Natural killer cell (primary cell): Measurements from ENCODE around the gene PTCH2. TPM values are rescaled to one million over a fixed set of nuclear protein-coding genes. Genes with fewer than 3 reads are reported as not detected.

Source experiments
- ATAC-seq, 3 donors: fragments of 150-1000 bp in 2 of 3; fragments of 200-7000 bp in 1 of 3; cut with Tn5 transposase; 1 replicate in 1 of 3; 2 replicates in 2 of 3; pipeline ENCODE4 v1.10.0; 2021; ENCODE audit warnings: mild to moderate bottlenecking in 2 of 3, moderate library complexity in 2 of 3
- DNase-seq, 2 donors: peaks; one replicate each; pipeline versions ENCODE4 v3.0.0 to v3.0.0-alpha.2; 2013 to 2021; ENCODE audit warnings: mixed read lengths in 1 of 2
- H3K27ac ChIP-seq: one replicate; pipeline ENCODE4 v1.5.1; 2013; ENCODE audit warnings: mild to moderate bottlenecking, low read length
- H3K27me3 ChIP-seq: one replicate; pipeline ENCODE4 v1.6.1; 2013; ENCODE audit warnings: low read length; ENCODE audit not compliant: control insufficient read depth, insufficient read depth
- H3K36me3 ChIP-seq: one replicate; pipeline ENCODE4 v1.6.1; 2013; ENCODE audit warnings: low read length; ENCODE audit not compliant: control insufficient read depth, insufficient read depth
- H3K4me1 ChIP-seq: one replicate; pipeline ENCODE4 v1.6.1; 2013; ENCODE audit warnings: low read length; ENCODE audit not compliant: control insufficient read depth, insufficient read depth
- H3K4me3 ChIP-seq: one replicate; pipeline ENCODE4 v1.5.1; 2013; ENCODE audit warnings: low read length
- H3K9me3 ChIP-seq: one replicate; pipeline ENCODE4 v1.6.1; 2013; ENCODE audit warnings: low read length; ENCODE audit not compliant: control insufficient read depth, insufficient read depth
- H3K27ac Mint-ChIP-seq, 2 donors: one replicate each; pipeline ENCODE4 v1.8.0; 2022; ENCODE audit warnings: mild to moderate bottlenecking in 2 of 2, mixed read lengths in 2 of 2, moderate library complexity in 1 of 2
- H3K27me3 Mint-ChIP-seq, 2 donors: one replicate each; pipeline ENCODE4 v1.8.0; 2022; ENCODE audit warnings: low read depth in 2 of 2, mixed read lengths in 2 of 2
- H3K36me3 Mint-ChIP-seq: one replicate; pipeline ENCODE4 v1.8.0; 2022; ENCODE audit warnings: mixed read lengths
- H3K4me1 Mint-ChIP-seq, 2 donors: one replicate each; pipeline ENCODE4 v1.8.0; 2022; ENCODE audit warnings: mixed read lengths in 2 of 2
- H3K4me3 Mint-ChIP-seq: one replicate; pipeline ENCODE4 v1.8.0; 2022; ENCODE audit warnings: mild to moderate bottlenecking, moderate library complexity, mixed read lengths
- H3K9me3 Mint-ChIP-seq, 2 donors: one replicate each; pipeline ENCODE4 v1.8.0; 2022; ENCODE audit warnings: mixed read lengths in 2 of 2
- WGBS: methylation state at CpG from one replicate; pipeline ENCODE4 v1.1.7; 2013; ENCODE audit warnings: missing lambda C conversion rate; ENCODE audit not compliant: insufficient coverage; 5-methylcytosine and 5-hydroxymethylcytosine counted together
- intact Hi-C: fragments of 100-400 bp; cut with micrococcal nuclease; formaldehyde crosslinking; loops from one replicate; pipeline ENCODE4 v1.14.2; 2022
- total RNA-seq, 4 donors: library from RNA; stranded (reverse); fragments of 120-200 nt in 1 of 4; gene quantifications; one replicate each; pipeline versions ENCODE4 v1.2.3 to v1.2.4, GENCODE V29; 2013 to 2022
- TF ChIP-seq, protein P1 (sequence below): fragments of 200-600 bp; IDR thresholded peaks from one replicate; pipeline ENCODE4 v1.8.0; 2022; ENCODE audit warnings: antibody characterized with exemption

The PTCH2 gene
- total RNA-seq, 3 donors from 2014 or later (not counting 1 experiment from before 2014, with no cell fraction given), result 1.8 to 3.1 (median 2.4) TPM

DNA sequence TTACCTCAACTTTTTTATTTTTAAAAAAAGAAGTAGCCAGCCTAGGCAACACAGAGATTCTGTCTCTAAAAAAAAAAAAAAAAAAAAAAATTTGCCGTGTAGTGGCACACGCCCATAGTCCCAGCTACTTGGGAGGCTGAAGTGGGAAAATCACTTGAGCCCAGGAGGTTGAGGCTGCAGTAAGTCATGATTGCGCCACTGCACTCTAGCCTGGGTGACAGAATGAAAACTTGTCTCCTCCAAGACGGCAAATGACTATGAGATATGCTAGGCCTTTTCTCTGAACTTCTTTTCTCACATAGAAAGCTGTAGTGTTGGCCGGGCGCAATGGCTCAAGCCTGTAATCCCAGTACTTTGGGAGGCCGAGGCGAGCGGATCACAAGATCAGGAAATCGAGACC, 24.7 kb upstream of the PTCH2 start:
- no peaks in the 10 kb centered on the region for H3K36me3 Mint-ChIP-seq
- H3K27me3 Mint-ChIP-seq, result no peaks in the 10 kb centered on the region
- Histone ChIP-seq H3K36me3 (no peaks in the 10 kb centered on the region), H3K9me3 (no peaks in the 10 kb centered on the region), H3K27me3 (no peaks in the 10 kb centered on the region), H3K4me3 (no peak overlapping the region), H3K4me1 (no peaks in the 10 kb centered on the region), H3K27ac (no peak overlapping the region)
- H3K9me3 Mint-ChIP-seq, result no peaks in the 10 kb centered on the region
- H3K4me1 Mint-ChIP-seq, result no peaks in the 10 kb centered on the region
- DNase-seq (no peak), ATAC-seq (no peak)
- TF ChIP-seq, protein P1, sequence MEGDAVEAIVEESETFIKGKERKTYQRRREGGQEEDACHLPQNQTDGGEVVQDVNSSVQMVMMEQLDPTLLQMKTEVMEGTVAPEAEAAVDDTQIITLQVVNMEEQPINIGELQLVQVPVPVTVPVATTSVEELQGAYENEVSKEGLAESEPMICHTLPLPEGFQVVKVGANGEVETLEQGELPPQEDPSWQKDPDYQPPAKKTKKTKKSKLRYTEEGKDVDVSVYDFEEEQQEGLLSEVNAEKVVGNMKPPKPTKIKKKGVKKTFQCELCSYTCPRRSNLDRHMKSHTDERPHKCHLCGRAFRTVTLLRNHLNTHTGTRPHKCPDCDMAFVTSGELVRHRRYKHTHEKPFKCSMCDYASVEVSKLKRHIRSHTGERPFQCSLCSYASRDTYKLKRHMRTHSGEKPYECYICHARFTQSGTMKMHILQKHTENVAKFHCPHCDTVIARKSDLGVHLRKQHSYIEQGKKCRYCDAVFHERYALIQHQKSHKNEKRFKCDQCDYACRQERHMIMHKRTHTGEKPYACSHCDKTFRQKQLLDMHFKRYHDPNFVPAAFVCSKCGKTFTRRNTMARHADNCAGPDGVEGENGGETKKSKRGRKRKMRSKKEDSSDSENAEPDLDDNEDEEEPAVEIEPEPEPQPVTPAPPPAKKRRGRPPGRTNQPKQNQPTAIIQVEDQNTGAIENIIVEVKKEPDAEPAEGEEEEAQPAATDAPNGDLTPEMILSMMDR, result no peak
- 92% methylated on average over 6 of the region's 10 CpGs for WGBS
- intact Hi-C loops, result no loop called here
- no peak overlapping the region for H3K4me3 Mint-ChIP-seq
- H3K27ac Mint-ChIP-seq, result no peak overlapping the region

DNA sequence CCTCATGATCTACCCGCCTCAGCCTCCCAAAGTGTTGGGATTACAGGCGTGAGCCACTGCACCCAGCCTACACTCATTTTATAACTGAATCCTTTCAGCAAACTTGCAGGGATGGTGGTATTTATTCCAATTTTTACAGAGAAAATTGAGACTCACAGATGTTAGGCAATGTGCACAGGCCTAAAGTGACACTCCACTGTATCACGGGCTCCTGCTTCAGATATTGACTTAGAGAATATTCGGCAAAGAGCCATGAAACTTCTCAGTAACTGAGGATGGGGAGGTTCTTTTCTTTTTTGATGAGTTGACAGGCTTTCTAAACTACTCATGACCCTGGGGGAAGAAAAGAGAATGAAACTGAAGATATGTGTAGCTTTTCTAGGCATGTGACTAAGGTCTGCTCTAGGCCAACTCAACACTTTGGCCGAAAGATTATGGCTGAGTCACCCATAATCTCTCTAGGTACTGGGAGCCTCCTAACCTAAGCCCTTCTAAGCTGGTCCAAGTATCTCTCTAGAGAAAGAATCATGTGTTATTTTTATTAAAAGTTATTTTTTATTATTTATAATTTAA, 19.9 kb upstream of the PTCH2 start:
- no peaks in the 10 kb centered on the region for H3K36me3 ChIP-seq
- H3K27me3 ChIP-seq, result no peaks in the 10 kb centered on the region
- H3K4me3 ChIP-seq, result no peak overlapping the region
- peaks cover 3% of the 10 kb centered on the region for H3K4me1 ChIP-seq
- Mint-ChIP-seq H3K36me3 (no peaks in the 10 kb centered on the region), H3K9me3 (no peaks in the 10 kb centered on the region), H3K27ac (no peak overlapping the region), H3K27me3 (no peaks in the 10 kb centered on the region), H3K4me1 (no peaks in the 10 kb centered on the region), H3K4me3 (no peak overlapping the region)
- TF ChIP-seq, protein P1, result no peak
- DNase-seq (no peak), ATAC-seq (no peak)
- intact Hi-C loops, result no loop called here
- H3K9me3 ChIP-seq, result no peaks in the 10 kb centered on the region
- H3K27ac ChIP-seq, result no peak overlapping the region
- WGBS, result 98% methylated on average over 3 of the region's 5 CpGs

DNA sequence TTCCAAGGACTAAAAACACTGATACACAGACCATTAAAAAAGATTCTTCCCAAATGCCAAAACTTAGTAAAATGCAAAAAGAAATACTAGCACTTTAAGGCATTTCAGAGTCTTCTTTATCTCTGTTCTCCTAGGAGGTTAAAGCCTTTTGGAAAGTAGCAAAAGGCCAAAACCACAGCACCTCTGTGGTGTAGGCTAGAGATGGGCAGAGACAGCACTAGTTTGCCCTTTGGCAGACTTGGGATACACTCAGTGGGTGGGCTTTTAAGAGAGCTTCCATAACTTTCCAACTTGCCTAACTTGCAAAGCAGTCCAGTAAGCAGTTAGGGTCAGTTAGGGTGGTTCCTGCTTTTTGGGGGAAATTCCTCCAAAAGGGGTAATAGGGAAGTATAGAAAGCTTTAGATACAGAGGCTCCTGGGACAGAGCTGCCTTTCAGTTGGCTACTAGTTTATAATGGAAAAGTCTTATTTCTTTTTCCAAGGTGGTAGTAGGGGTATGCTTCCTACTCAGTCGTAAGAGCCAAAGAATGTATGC, 17.9 kb upstream of the PTCH2 start:
- intact Hi-C loops, result no loop called here
- no peak overlapping the region for H3K4me3 Mint-ChIP-seq
- Histone ChIP-seq H3K4me3 (no peak overlapping the region), H3K36me3 (no peaks in the 10 kb centered on the region), H3K27ac (no peak overlapping the region), H3K4me1 (peaks cover 3% of the 10 kb centered on the region), H3K9me3 (no peaks in the 10 kb centered on the region), H3K27me3 (no peaks in the 10 kb centered on the region)
- TF ChIP-seq, protein P1, result no peak
- no peak overlapping the region for H3K27ac Mint-ChIP-seq
- no peaks in the 10 kb centered on the region for H3K9me3 Mint-ChIP-seq
- no peaks in the 10 kb centered on the region for H3K36me3 Mint-ChIP-seq
- ATAC-seq, result no peak
- WGBS, result 91% methylated on average over 1 of the region's 1 CpG
- no peaks in the 10 kb centered on the region for H3K4me1 Mint-ChIP-seq
- no peaks in the 10 kb centered on the region for H3K27me3 Mint-ChIP-seq
- no peak for DNase-seq

DNA sequence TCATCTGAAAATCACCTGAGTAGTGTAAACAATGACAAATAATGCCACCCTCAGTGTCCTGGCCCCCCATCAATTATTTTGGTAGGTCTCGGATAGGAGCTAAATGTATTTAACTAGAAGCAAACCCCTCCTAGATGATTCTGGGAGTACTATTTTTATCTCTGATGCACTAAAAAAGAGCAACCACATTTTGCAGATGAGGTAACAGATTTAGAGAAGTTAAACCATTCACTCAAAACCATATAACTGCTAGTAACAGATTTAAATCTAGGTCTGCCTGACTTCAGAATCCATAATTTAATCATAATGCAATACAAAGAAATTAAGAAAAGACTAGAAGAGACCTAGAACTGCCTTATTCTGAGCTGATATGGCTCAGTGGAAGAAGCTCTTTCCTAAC, 17.3 kb upstream of the PTCH2 start:
- TF ChIP-seq, protein P1, result no peak
- Histone ChIP-seq H3K4me1 (peaks cover 3% of the 10 kb centered on the region), H3K9me3 (no peaks in the 10 kb centered on the region), H3K4me3 (no peak overlapping the region), H3K36me3 (peaks cover 2% of the 10 kb centered on the region), H3K27me3 (no peaks in the 10 kb centered on the region), H3K27ac (no peak overlapping the region)
- DNase-seq (no peak), ATAC-seq (no peak)
- WGBS, result no CpG with 5 or more reads among the region's 1 CpG
- no peak overlapping the region for H3K4me3 Mint-ChIP-seq
- H3K4me1 Mint-ChIP-seq, result no peaks in the 10 kb centered on the region
- no peaks in the 10 kb centered on the region for H3K27me3 Mint-ChIP-seq
- H3K27ac Mint-ChIP-seq, result no peak overlapping the region
- intact Hi-C loops, result no loop called here
- H3K9me3 Mint-ChIP-seq, result no peaks in the 10 kb centered on the region
- no peaks in the 10 kb centered on the region for H3K36me3 Mint-ChIP-seq
